GM23248 (cell line): ENCODE results near the gene CCDC69.
"Not testable (repeated sequence)": the region's sequence is repeated elsewhere in the genome, so short reads cannot be mapped to it uniquely, and the experiment has no call there.

Source experiments
- EZH2 ChIP-seq: fragments of 200-600 bp; sonication (generic); IDR thresholded peaks from 2 replicates; pipeline ENCODE4 v1.6.1; 2018; ENCODE audit warnings: antibody characterized with exemption, mild to moderate bottlenecking; ENCODE audit not compliant: insufficient read depth, poor library complexity, severe bottlenecking
- EZH2phosphoT487 ChIP-seq: fragments of 200-600 bp; sonication (generic); IDR thresholded peaks from 2 replicates; pipeline ENCODE4 v1.6.1; 2018; ENCODE audit warnings: antibody characterized with exemption, moderate library complexity, mild to moderate bottlenecking, low read depth; ENCODE audit not compliant: insufficient read depth

- TF ChIP-seq EZH2, EZH2phosphoT487: not testable (repeated sequence)
Observed at GRCh38 chr5:151197291-151197600, 26.6 kb downstream of the CCDC69 start.
